Neuronal stem cell (in vitro differentiated cells): ENCODE results near the gene OGN.

Experiments used
- DNase-seq: peaks from one replicate; pipeline ENCODE4 v3.0.0-alpha.2; 2013; ENCODE audit warnings: low spot score
- H2AFZ ChIP-seq: one replicate; pipeline ENCODE4 v1.6.1; 2013; ENCODE audit warnings: mild to moderate bottlenecking, low read length, inconsistent platforms
- H2AK5ac ChIP-seq: 2 replicates; pipeline ENCODE4 v1.6.1; 2013; ENCODE audit warnings: low read depth, mild to moderate bottlenecking, inconsistent platforms, low read length, moderate library complexity, mixed read lengths
- H2BK120ac ChIP-seq: 2 replicates; pipeline ENCODE4 v1.6.1; 2013; ENCODE audit warnings: low read depth, mild to moderate bottlenecking, inconsistent platforms, low read length, moderate library complexity, mixed read lengths
- H2BK12ac ChIP-seq: one replicate; pipeline ENCODE4 v1.6.1; 2013; ENCODE audit warnings: low read length, inconsistent platforms
- H2BK15ac ChIP-seq: 2 replicates; pipeline ENCODE4 v1.6.1; 2013; ENCODE audit warnings: mild to moderate bottlenecking, low read length, inconsistent platforms, mixed read lengths
- H2BK5ac ChIP-seq: one replicate; pipeline ENCODE4 v1.6.1; 2013; ENCODE audit warnings: inconsistent platforms, mild to moderate bottlenecking, low read length, moderate library complexity
- H3K14ac ChIP-seq: one replicate; pipeline ENCODE4 v1.6.1; 2013; ENCODE audit warnings: low read length, inconsistent platforms
- H3K18ac ChIP-seq: 2 replicates; pipeline ENCODE4 v1.6.1; 2013; ENCODE audit warnings: low read length, inconsistent platforms
- H3K23ac ChIP-seq: 2 replicates; pipeline ENCODE4 v1.6.1; 2013; ENCODE audit warnings: low read depth, mild to moderate bottlenecking, mixed read lengths, low read length, inconsistent platforms; ENCODE audit not compliant: poor library complexity
- H3K27ac ChIP-seq: replicated peaks from 3 replicates; pipeline ENCODE4 v1.5.1; 2013; ENCODE audit warnings: low read length, inconsistent platforms
- H3K27me3 ChIP-seq, 3 experiments: 2 replicates each; pipeline ENCODE4 v1.6.1; 2013; ENCODE audit warnings: low read length in 3 of 3, mild to moderate bottlenecking in 2 of 3, inconsistent platforms in 1 of 3, low read depth in 1 of 3, mixed read lengths in 1 of 3, moderate library complexity in 1 of 3; ENCODE audit not compliant: control insufficient read depth in 3 of 3, insufficient read depth in 3 of 3
- H3K36me3 ChIP-seq, 2 donors: replicated peaks in 1 of 2; 2 replicates each; pipeline ENCODE4 v1.6.1; 2013; ENCODE audit warnings: low read length in 2 of 2; ENCODE audit not compliant: control insufficient read depth in 2 of 2, insufficient read depth in 2 of 2
- H3K4ac ChIP-seq: 2 replicates; pipeline ENCODE4 v1.6.1; 2013; ENCODE audit warnings: inconsistent platforms, mild to moderate bottlenecking, low read length, moderate library complexity
- H3K4me1 ChIP-seq, 2 donors: 1 replicate in 1 of 2; 2 replicates in 1 of 2; pipeline ENCODE4 v1.6.1; 2013; ENCODE audit warnings: low read length in 2 of 2, low read depth in 1 of 2; ENCODE audit not compliant: control insufficient read depth in 2 of 2, insufficient read depth in 1 of 2
- H3K4me2 ChIP-seq: one replicate; pipeline ENCODE4 v1.6.1; 2013; ENCODE audit warnings: mild to moderate bottlenecking, low read length, inconsistent platforms; ENCODE audit not compliant: insufficient read depth, poor library complexity, severe bottlenecking
- H3K4me3 ChIP-seq, 2 donors: 2 replicates each; pipeline ENCODE4 v1.5.1; 2013; ENCODE audit warnings: low read length in 2 of 2, mild to moderate bottlenecking in 2 of 2, inconsistent platforms in 1 of 2, moderate library complexity in 1 of 2
- H3K79me1 ChIP-seq: one replicate; pipeline ENCODE4 v1.6.1; 2013; ENCODE audit warnings: low read depth, mild to moderate bottlenecking, inconsistent platforms, low read length, moderate library complexity
- H3K9ac ChIP-seq: one replicate; pipeline ENCODE4 v1.6.1; 2013; ENCODE audit warnings: mild to moderate bottlenecking, low read depth, low read length, inconsistent platforms; ENCODE audit not compliant: poor library complexity
- H3K9me3 ChIP-seq, 2 donors: replicated peaks in 1 of 2; 2 replicates each; pipeline versions ENCODE3 to v1.6.1; 2013; ENCODE audit warnings: low read length in 2 of 2, mild to moderate bottlenecking in 2 of 2, inconsistent platforms in 1 of 2, low read depth in 1 of 2, mixed read lengths in 1 of 2, moderate library complexity in 1 of 2; ENCODE audit not compliant: control insufficient read depth in 2 of 2, insufficient read depth in 1 of 2
- H4K8ac ChIP-seq: one replicate; pipeline ENCODE4 v1.6.1; 2013; ENCODE audit warnings: low read depth, mild to moderate bottlenecking, inconsistent platforms, low read length, moderate library complexity
- H4K91ac ChIP-seq: one replicate; pipeline ENCODE4 v1.6.1; 2013; ENCODE audit warnings: low read length, low read depth, mild to moderate bottlenecking, inconsistent platforms; ENCODE audit not compliant: poor library complexity
- WGBS, 2 donors: extraction: QIAGEN DNeasy Blood & Tissue Kit; methylation state at CpG; one replicate each; pipeline ENCODE4 v1.1.7; 2013; ENCODE audit warnings: missing lambda C conversion rate in 2 of 2, mixed read lengths in 1 of 2; ENCODE audit not compliant: insufficient read length in 2 of 2, insufficient replicate concordance in 1 of 2; ENCODE audit errors: extremely low coverage in 2 of 2; 5-methylcytosine and 5-hydroxymethylcytosine counted together

Gene OGN

GRCh38 chr9:92350740-92351133 lies 53.6 kb downstream of the OGN start:
- H2AK5ac ChIP-seq: no peak overlapping the region
- no peak overlapping the region for H3K4ac ChIP-seq
- no peak overlapping the region for H3K14ac ChIP-seq
- H3K36me3 ChIP-seq: peaks cover 4 to 12% of the 10 kb centered on the region in 2 donors
- H3K9me3 ChIP-seq: no peaks in the 10 kb centered on the region
- no peak overlapping the region for H3K27ac ChIP-seq
- H3K27me3 ChIP-seq: no peaks in the 10 kb centered on the region
- no peak overlapping the region for H2BK15ac ChIP-seq
- H3K18ac ChIP-seq: no peak overlapping the region
- no peak for DNase-seq
- no peak overlapping the region for H3K23ac ChIP-seq
- H3K4me3 ChIP-seq: no peak overlapping the region
- H4K8ac ChIP-seq: no peak overlapping the region
- H4K91ac ChIP-seq: no peak overlapping the region
- H3K9ac ChIP-seq: no peak overlapping the region
- H2BK120ac ChIP-seq: no peak overlapping the region
- no peak overlapping the region for H2AFZ ChIP-seq
- H2BK5ac ChIP-seq: no peak overlapping the region
- H2BK12ac ChIP-seq: no peak overlapping the region
- H3K4me1 ChIP-seq: no peaks in the 10 kb centered on the region
- no peaks in the 10 kb centered on the region for H3K79me1 ChIP-seq
- no peak overlapping the region for H3K4me2 ChIP-seq

- H4K91ac ChIP-seq: no peak overlapping the region
- H3K36me3 ChIP-seq: peaks cover 4 to 12% of the 10 kb centered on the region in 2 donors
- no peak overlapping the region for H3K23ac ChIP-seq
- no peak overlapping the region for H2AFZ ChIP-seq
- H3K79me1 ChIP-seq: no peaks in the 10 kb centered on the region
- DNase-seq: no peak
- no peak overlapping the region for H2AK5ac ChIP-seq
- H2BK12ac ChIP-seq: no peak overlapping the region
- H3K4me2 ChIP-seq: no peak overlapping the region
- H2BK15ac ChIP-seq: no peak overlapping the region
- no peaks in the 10 kb centered on the region for H3K4me1 ChIP-seq
- no peak overlapping the region for H3K14ac ChIP-seq
- no peak overlapping the region for H3K9ac ChIP-seq
- no peak overlapping the region for H3K4ac ChIP-seq
- no peak overlapping the region for H3K4me3 ChIP-seq
- no peak overlapping the region for H3K18ac ChIP-seq
- no peak overlapping the region for H2BK120ac ChIP-seq
- H3K27ac ChIP-seq: no peak overlapping the region
- H2BK5ac ChIP-seq: no peak overlapping the region
- H4K8ac ChIP-seq: no peak overlapping the region
- no peaks in the 10 kb centered on the region for H3K27me3 ChIP-seq
- no peaks in the 10 kb centered on the region for H3K9me3 ChIP-seq
- WGBS, 2 donors: no CpG with 5 or more reads among the region's 7 CpGs
Measured at GRCh38 chr9:92349771-92350739, 54.3 kb downstream of the OGN start.

- H2BK120ac ChIP-seq: no peak overlapping the region
- no peak overlapping the region for H3K4me2 ChIP-seq
- no peak for DNase-seq
- no peaks in the 10 kb centered on the region for H3K79me1 ChIP-seq
- no peak overlapping the region for H3K4ac ChIP-seq
- no peaks in the 10 kb centered on the region for H3K27me3 ChIP-seq
- no peak overlapping the region for H2AFZ ChIP-seq
- no peak overlapping the region for H3K27ac ChIP-seq
- peaks cover 2 to 12% of the 10 kb centered on the region in 2 donors for H3K36me3 ChIP-seq
- no peak overlapping the region for H3K14ac ChIP-seq
- H4K8ac ChIP-seq: no peak overlapping the region
- no peaks in the 10 kb centered on the region for H3K4me1 ChIP-seq
- no peak overlapping the region for H2AK5ac ChIP-seq
- no peak overlapping the region for H2BK12ac ChIP-seq
- no peak overlapping the region for H3K23ac ChIP-seq
- no peak overlapping the region for H2BK15ac ChIP-seq
- no peak overlapping the region for H3K4me3 ChIP-seq
- peaks cover 0 to 2% of the 10 kb centered on the region in 2 donors for H3K9me3 ChIP-seq
- H3K18ac ChIP-seq: no peak overlapping the region
- H3K9ac ChIP-seq: no peak overlapping the region
- no peak overlapping the region for H4K91ac ChIP-seq
- no peak overlapping the region for H2BK5ac ChIP-seq
Measured at GRCh38 chr9:92345582-92345981, 58.8 kb downstream of the OGN start.

GRCh38 chr9:92342825-92343488 lies 61.4 kb downstream of the OGN start:
- no CpG with 5 or more reads among the region's 1 CpG for WGBS, 2 donors
- Histone ChIP-seq H3K36me3 (peaks cover 11 to 33% of the 10 kb centered on the region in 2 donors), H2AFZ (no peak overlapping the region), H3K79me1 (no peaks in the 10 kb centered on the region), H3K4me1 (no peaks in the 10 kb centered on the region), H4K8ac (no peak overlapping the region), H4K91ac (no peak overlapping the region), H2AK5ac (no peak overlapping the region), H3K4ac (no peak overlapping the region), H3K4me3 (no peak overlapping the region), H3K27ac (no peak overlapping the region), H2BK120ac (no peak overlapping the region), H2BK5ac (no peak overlapping the region), H3K9me3 (peaks cover 0 to 2% of the 10 kb centered on the region in 2 donors), H3K14ac (no peak overlapping the region), H2BK12ac (no peak overlapping the region), H2BK15ac (no peak overlapping the region), H3K4me2 (no peak overlapping the region), H3K18ac (no peak overlapping the region), H3K9ac (no peak overlapping the region), H3K23ac (no peak overlapping the region), H3K27me3 (no peaks in the 10 kb centered on the region)
- DNase-seq: no peak
